HCT116 (cell line): ENCODE results near the gene SLC16A11. TPM values are rescaled to one million over a fixed set of nuclear protein-coding genes. Genes with fewer than 3 reads are reported as not detected.

ENCODE experiments used
- ATAC-seq: fragments of 200-7000 bp; cut with Tn5 transposase; 2 replicates; pipeline ENCODE4 v1.9.1; 2020; ENCODE audit warnings: mild to moderate bottlenecking, moderate library complexity
- BruUV-seq: library from RNA; stranded (reverse); fragments of 400-500 nt; replicated peaks from 2 replicates; lab custom pipeline; 2021; lab: Mats Ljungman, UMichigan
- CTCF ChIA-PET: fragments of 300-600 bp; sonication (Branson Sonifier 250); formaldehyde crosslinking; loops from one replicate; lab custom pipeline; 2021; ENCODE audit warnings: antibody characterized with exemption; lab: Charles Lee
- POLR2A ChIA-PET: fragments of 300-600, 350-600 bp; sonication (Branson Sonifier 250); formaldehyde crosslinking; loops from one replicate; lab custom pipeline; 2021; ENCODE audit warnings: antibody characterized with exemption; lab: Charles Lee
- RAD21 ChIA-PET, 2 experiments: fragments of 300-600 bp; sonication (Branson Sonifier 250); formaldehyde crosslinking; loops; one replicate each; lab custom pipeline; 2023; ENCODE audit warnings: low total read pairs in 2 of 2; ENCODE audit not compliant: uncharacterized antibody in 2 of 2, unreplicated experiment in 2 of 2, low non-redundant PET in 1 of 2; lab: Charles Lee
- DNase-seq: peaks from one replicate; pipeline ENCODE4 v3.0.0-alpha.2; 2010; ENCODE audit warnings: low read depth, low spot score
- H2AFZ ChIP-seq: fragments of 200-600 bp; shearing (Covaris generic), sonication (generic); 2 replicates; pipeline ENCODE4 v1.6.1; 2017; ENCODE audit warnings: low read depth, mixed run types, mixed read lengths, antibody characterized with exemption, low read length; ENCODE audit not compliant: poor library complexity, severe bottlenecking
- H3K27ac ChIP-seq: 2 replicates; pipeline ENCODE4 v1.5.1; 2012; ENCODE audit warnings: low read depth, low read length
- H3K27me3 ChIP-seq: fragments of 200-600 bp; sonication (generic); 2 replicates; pipeline ENCODE4 v1.6.1; 2016; ENCODE audit warnings: mixed run types, low read length, mixed read lengths; ENCODE audit not compliant: insufficient read depth
- H3K36me3 ChIP-seq, 2 experiments: fragments of 200-500 bp in 1 of 2; fragments of 200-600 bp in 1 of 2; sonication (Bioruptor generic) in 1 of 2; sonication (generic) in 1 of 2; 2 replicates each; pipeline versions ENCODE4 v1.5.1 to v1.6.1; 2014 to 2016; ENCODE audit warnings: low read length in 2 of 2, inconsistent platforms in 1 of 2, mixed read lengths in 1 of 2, mixed run types in 1 of 2; ENCODE audit not compliant: insufficient read depth in 2 of 2, control insufficient read depth in 1 of 2
- H3K4me1 ChIP-seq, 2 experiments: fragments of 200-600 bp in 1 of 2; sonication (generic) in 1 of 2; 2 replicates each; pipeline versions ENCODE4 v1.5.1 to v1.6.1; 2012 to 2017; ENCODE audit warnings: low read length in 2 of 2, inconsistent platforms in 1 of 2, mild to moderate bottlenecking in 1 of 2, mixed read lengths in 1 of 2, mixed run types in 1 of 2, moderate library complexity in 1 of 2; ENCODE audit not compliant: insufficient read depth in 2 of 2, control insufficient read depth in 1 of 2
- H3K4me2 ChIP-seq: fragments of 200-600 bp; sonication (generic); 2 replicates; pipeline ENCODE4 v1.6.1; 2017; ENCODE audit warnings: mixed run types, low read length, mixed read lengths
- H3K4me3 ChIP-seq, 2 experiments: fragments of 200-600 bp in 1 of 2; sonication (generic) in 1 of 2; replicated peaks in 1 of 2; 2 replicates each; pipeline ENCODE4 v1.5.1; 2011 to 2016; ENCODE audit warnings: low read length in 2 of 2, control low read depth in 1 of 2, low read depth in 1 of 2, mild to moderate bottlenecking in 1 of 2, mixed read lengths in 1 of 2, mixed run types in 1 of 2
- H3K79me2 ChIP-seq: fragments of 200-600 bp; sonication (generic); 2 replicates; pipeline ENCODE4 v1.6.1; 2017; ENCODE audit warnings: mild to moderate bottlenecking, mixed run types, low read length, moderate library complexity, mixed read lengths; ENCODE audit not compliant: insufficient read depth
- H3K9ac ChIP-seq: fragments of 200-600 bp; sonication (generic); 2 replicates; pipeline ENCODE4 v1.6.1; 2016; ENCODE audit warnings: low read length, mixed read lengths
- H3K9me2 ChIP-seq: fragments of 200-600 bp; sonication (generic), shearing (Covaris generic); 2 replicates; pipeline ENCODE4 v1.6.1; 2017; ENCODE audit warnings: mixed run types, mild to moderate bottlenecking, moderate library complexity; ENCODE audit not compliant: insufficient read depth
- H3K9me3 ChIP-seq, 2 experiments: fragments of 200-500 bp in 1 of 2; fragments of 200-600 bp in 1 of 2; sonication (Bioruptor generic) in 1 of 2; sonication (generic) in 1 of 2; 2 replicates each; pipeline ENCODE4 v1.6.1; 2014 to 2017; ENCODE audit warnings: low read length in 2 of 2, mixed read lengths in 2 of 2, inconsistent platforms in 1 of 2, low read depth in 1 of 2, mild to moderate bottlenecking in 1 of 2, mixed run types in 1 of 2, moderate library complexity in 1 of 2; ENCODE audit not compliant: control insufficient read depth in 1 of 2, insufficient read depth in 1 of 2
- H4K20me1 ChIP-seq: fragments of 200-600 bp; sonication (generic), shearing (Covaris generic); 2 replicates; pipeline ENCODE4 v1.6.1; 2017; ENCODE audit warnings: mixed run types, mild to moderate bottlenecking, moderate library complexity; ENCODE audit not compliant: insufficient read depth
- CBX3 ChIP-seq: IDR thresholded peaks from 2 replicates; pipeline ENCODE4 v1.6.1; 2012; ENCODE audit warnings: low read depth
- CEBPB ChIP-seq: IDR thresholded peaks from 2 replicates; pipeline ENCODE4 v1.6.1; 2012; ENCODE audit warnings: low read depth
- CTCF ChIP-seq, 3 experiments: fragments of 200-600 bp in 1 of 3; sonication (generic) in 1 of 3; IDR thresholded peaks in 2 of 3; conservative IDR thresholded peaks in 1 of 3; 2 replicates each; pipeline ENCODE4 v1.5.1; 2012 to 2017; ENCODE audit warnings: low read depth in 2 of 3, low read length in 2 of 3, antibody characterized with exemption in 1 of 3, borderline replicate concordance in 1 of 3, control low read depth in 1 of 3, mild to moderate bottlenecking in 1 of 3, mixed read lengths in 1 of 3, mixed run types in 1 of 3, moderate library complexity in 1 of 3; ENCODE audit not compliant: insufficient read depth in 1 of 3
- EGR1 ChIP-seq: IDR thresholded peaks from 2 replicates; pipeline ENCODE4 v1.6.1; 2012; ENCODE audit warnings: low read depth
- ELF1 ChIP-seq: IDR thresholded peaks from 2 replicates; pipeline ENCODE4 v1.6.1; 2012; ENCODE audit warnings: low read depth, borderline replicate concordance
- EZH2 ChIP-seq: fragments of 200-600 bp; sonication (generic); IDR thresholded peaks from 2 replicates; pipeline ENCODE4 v1.6.1; 2017; ENCODE audit warnings: antibody characterized with exemption, mixed run types
- EZH2phosphoT487 ChIP-seq: fragments of 200-600 bp; IDR thresholded peaks from 2 replicates; pipeline ENCODE4 v1.6.1; 2018; ENCODE audit warnings: antibody characterized with exemption, borderline replicate concordance
- SIN3A ChIP-seq: IDR thresholded peaks from 2 replicates; pipeline ENCODE4 v1.6.1; 2012; ENCODE audit warnings: low read depth
- ZFX ChIP-seq: fragments of 450-650 bp; IDR thresholded peaks from 2 replicates; pipeline ENCODE4 v1.6.1; 2017
- ZNF274 ChIP-seq: fragments of 200-500 bp; sonication (Bioruptor generic); IDR thresholded peaks from 2 replicates; pipeline ENCODE4 v1.6.1; 2014; ENCODE audit warnings: mild to moderate bottlenecking, low read depth, low read length, inconsistent platforms
- intact Hi-C: fragments of 100-400 bp; cut with micrococcal nuclease; formaldehyde crosslinking; loops from 2 replicates; pipeline ENCODE4 v1.10.0; 2022
- total RNA-seq: library from RNA; stranded (reverse); gene quantifications from one replicate; pipeline ENCODE4 v1.2.1, GENCODE V29; 2021; ENCODE audit not compliant: unreplicated experiment

Gene SLC16A11
- total RNA-seq, 1 experiment from 2014 or later: not detected

GRCh38 chr17:7078711-7079110 lies 34.8 kb upstream of the SLC16A11 start:
- H3K9me3 ChIP-seq: no peaks in the 10 kb centered on the region; a peak in 1 of 4 replicates
- H4K20me1 ChIP-seq: no peaks in the 10 kb centered on the region
- no peak overlapping the region for H3K9ac ChIP-seq
- RAD21 ChIA-PET: no interaction called here
- BruUV-seq: no TSS peak
- H2AFZ ChIP-seq: no peak overlapping the region
- no peaks in the 10 kb centered on the region for H3K36me3 ChIP-seq
- CTCF ChIA-PET: no interaction called here
- H3K27me3 ChIP-seq: no peaks in the 10 kb centered on the region
- no peak for ATAC-seq
- no peak overlapping the region for H3K27ac ChIP-seq
- no peak for DNase-seq
- H3K79me2 ChIP-seq: no peaks in the 10 kb centered on the region
- no peaks in the 10 kb centered on the region for H3K9me2 ChIP-seq
- H3K4me2 ChIP-seq: no peak overlapping the region
- TF ChIP-seq CTCF (IDR thresholded peaks at IDR 0.05 in 2 of 3, conservative IDR thresholded peaks at IDR 0.05 in 1 of 3; ENCODE audit: borderline replicate concordance in 1 of 3, insufficient read depth in 1 of 3, low read depth in 2 of 3, low read length in 2 of 3) (no peak), CEBPB (no peak)
- intact Hi-C loops: no loop called here
- no peak overlapping the region for H3K4me3 ChIP-seq
- H3K4me1 ChIP-seq: no peaks in the 10 kb centered on the region
- POLR2A ChIA-PET: no interaction called here

- no TSS peak for BruUV-seq
- CTCF ChIA-PET: no interaction called here
- POLR2A ChIA-PET: no interaction called here
- DNase-seq: no peak
- Histone ChIP-seq H4K20me1 (no peaks in the 10 kb centered on the region), H3K9me3 (no peaks in the 10 kb centered on the region; a peak in 1 of 4 replicates), H3K4me2 (no peak overlapping the region), H3K36me3 (no peaks in the 10 kb centered on the region), H3K4me3 (no peak overlapping the region), H3K9ac (no peak overlapping the region), H3K4me1 (no peaks in the 10 kb centered on the region), H3K79me2 (no peaks in the 10 kb centered on the region), H3K9me2 (no peaks in the 10 kb centered on the region), H3K27me3 (no peaks in the 10 kb centered on the region), H2AFZ (no peak overlapping the region), H3K27ac (no peak overlapping the region)
- RAD21 ChIA-PET: no interaction called here
- intact Hi-C loops: no loop called here
- TF ChIP-seq ZNF274 (no peak), SIN3A (no peak), EZH2phosphoT487 (no peak), CEBPB (no peak), CBX3 (no peak), CTCF (IDR thresholded peaks at IDR 0.05 in 2 of 3, conservative IDR thresholded peaks at IDR 0.05 in 1 of 3; ENCODE audit: borderline replicate concordance in 1 of 3, insufficient read depth in 1 of 3, low read depth in 2 of 3, low read length in 2 of 3) (no peak), EZH2 (no peak), EGR1 (no peak), ELF1 (no peak), ZFX (no peak)
- ATAC-seq: no peak
Observed at GRCh38 chr17:7077911-7078546, 34.1 kb upstream of the SLC16A11 start.
